Measurements from ENCODE around the gene FAM171A1.

FAM171A1 gene

GRCh38 chr10:15168786-15169554 is 202.1 kb downstream of the FAM171A1 start:
- no peak overlapping the region for H3K4me3 ChIP-seq (replicated peaks; ENCODE audit: low read depth, low read length)
- no peak for TF ChIP-seq CTCF (IDR thresholded peaks at IDR 0.05; ENCODE audit: low read depth, low read length, missing control alignments)
- peak; percentile 70 for DNase-seq (ENCODE audit: extremely low read depth, low read depth)

- peak within 1 kb of the TSS; percentile 72 for H3K4me3 ChIP-seq (replicated peaks; ENCODE audit: low read depth, low read length)
- peak; percentile 10 for TF ChIP-seq CTCF (IDR thresholded peaks at IDR 0.05; ENCODE audit: low read depth, low read length, missing control alignments)
- peak; percentile 33 for DNase-seq (ENCODE audit: extremely low read depth, low read depth)
Measured at GRCh38 chr10:15168291-15168785, 202.8 kb downstream of the FAM171A1 start, which contains the start of gene NMT2. Gene NMT2 (minus strand): TSS chr10:15168693. CDS start chr10:15168612, 81 bp downstream.

GRCh38 chr10:15167411-15168290 is 203.4 kb downstream of the FAM171A1 start:
- TF ChIP-seq CTCF (IDR thresholded peaks at IDR 0.05; ENCODE audit: low read depth, low read length, missing control alignments): peak; percentile 53
- no peak for DNase-seq (ENCODE audit: extremely low read depth, low read depth)

GRCh38 chr10:15166325-15166724 is 204.8 kb downstream of the FAM171A1 start:
- no peak for DNase-seq (ENCODE audit: extremely low read depth, low read depth)
- no peak for TF ChIP-seq CTCF (IDR thresholded peaks at IDR 0.05; ENCODE audit: low read depth, low read length, missing control alignments)
- peak overlapping the region; percentile 72 for H3K4me3 ChIP-seq (replicated peaks; ENCODE audit: low read depth, low read length)

More at GRCh38 chr10:15167411-15168290, 203.4 kb downstream of the FAM171A1 start:
- peak overlapping the region; percentile 72 for H3K4me3 ChIP-seq (replicated peaks; ENCODE audit: low read depth, low read length)

GRCh38 chr10:15163253-15163828 is 207.7 kb downstream of the FAM171A1 start:
- no peak for DNase-seq (ENCODE audit: extremely low read depth, low read depth)
- H3K4me3 ChIP-seq (replicated peaks; ENCODE audit: low read depth, low read length): no peak overlapping the region
- no peak for TF ChIP-seq CTCF (IDR thresholded peaks at IDR 0.05; ENCODE audit: low read depth, low read length, missing control alignments)
